Superior temporal gyrus (tissue), 1 donor: ENCODE measurements around the gene TMEFF1.
"Not testable (repeated sequence)": the region's sequence is repeated elsewhere in the genome, so short reads cannot be mapped to it uniquely, and the experiment has no call there.

Experiments used
- DNase-seq: peaks from one replicate; pipeline ENCODE4 v3.0.0-alpha.2; 2016; ENCODE audit errors: extremely low spot score

TMEFF1 gene, protein sequence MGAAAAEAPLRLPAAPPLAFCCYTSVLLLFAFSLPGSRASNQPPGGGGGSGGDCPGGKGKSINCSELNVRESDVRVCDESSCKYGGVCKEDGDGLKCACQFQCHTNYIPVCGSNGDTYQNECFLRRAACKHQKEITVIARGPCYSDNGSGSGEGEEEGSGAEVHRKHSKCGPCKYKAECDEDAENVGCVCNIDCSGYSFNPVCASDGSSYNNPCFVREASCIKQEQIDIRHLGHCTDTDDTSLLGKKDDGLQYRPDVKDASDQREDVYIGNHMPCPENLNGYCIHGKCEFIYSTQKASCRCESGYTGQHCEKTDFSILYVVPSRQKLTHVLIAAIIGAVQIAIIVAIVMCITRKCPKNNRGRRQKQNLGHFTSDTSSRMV

DNA sequence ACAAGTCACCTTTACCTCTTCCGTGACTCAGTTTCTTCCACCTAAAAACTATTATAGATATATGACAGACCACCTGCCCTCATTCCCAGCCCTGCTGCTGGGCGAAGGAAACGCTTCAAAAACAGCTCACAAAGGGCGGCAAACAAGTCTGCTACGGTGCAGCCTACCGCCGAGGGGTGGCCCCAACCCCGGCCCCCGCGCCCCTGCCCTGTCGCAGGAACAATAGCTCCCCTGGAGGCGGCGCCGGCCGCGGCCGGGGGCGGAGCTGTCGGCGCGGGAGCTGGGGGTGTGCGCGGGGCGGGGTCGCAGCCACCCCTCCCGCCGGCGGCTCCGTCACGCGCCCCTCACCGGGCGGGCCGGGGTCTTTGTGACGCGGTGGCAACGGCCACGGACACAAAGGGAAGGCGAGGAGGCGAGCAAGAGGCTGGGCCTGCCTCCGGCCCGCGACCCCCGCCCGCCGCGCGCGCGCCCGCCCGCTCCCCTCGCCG is at the start of gene TMEFF1:
TSS of gene TMEFF1 (plus strand) at position 362 of the 488 bp plus-strand sequence. CDS start 396 bp downstream, outside the sequence.
- peak; percentile 61 for DNase-seq

DNA sequence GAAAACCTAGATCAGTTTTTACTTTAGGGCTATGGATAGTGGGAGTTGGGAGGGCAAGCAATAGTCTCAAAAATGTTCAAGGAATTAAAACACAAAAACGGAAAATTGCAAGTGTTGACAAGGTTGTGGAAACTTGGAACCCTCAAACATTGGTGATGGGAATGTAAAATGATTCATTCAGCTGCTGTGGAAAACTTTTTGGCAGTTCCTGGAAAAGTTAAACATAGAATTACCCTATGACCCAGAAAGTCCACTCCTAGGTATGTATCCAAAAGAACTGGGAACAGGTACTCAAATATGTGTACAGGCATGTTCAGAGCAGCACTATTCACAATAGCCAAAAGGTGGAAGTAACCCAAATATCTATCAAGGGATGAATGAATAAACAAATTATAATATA is 47.2 kb upstream of the TMEFF1 start:
- no peak for DNase-seq

DNA sequence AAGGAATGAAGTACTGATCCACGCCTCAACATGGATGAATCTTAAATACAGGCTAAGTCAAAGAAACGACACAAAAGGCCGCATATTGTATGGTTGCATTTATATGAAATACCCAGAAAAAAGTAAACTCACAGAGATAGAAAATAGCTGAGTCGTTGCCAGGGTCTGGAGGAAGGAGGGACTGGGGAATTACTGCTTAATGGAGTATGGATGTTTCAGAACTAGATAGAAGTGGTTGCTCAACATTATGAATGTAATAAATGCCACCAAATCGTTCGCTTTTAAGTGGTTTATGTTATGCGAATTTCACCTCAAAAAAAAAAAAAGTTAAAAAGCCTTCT is 46.8 kb upstream of the TMEFF1 start:
- no peak for DNase-seq

DNA sequence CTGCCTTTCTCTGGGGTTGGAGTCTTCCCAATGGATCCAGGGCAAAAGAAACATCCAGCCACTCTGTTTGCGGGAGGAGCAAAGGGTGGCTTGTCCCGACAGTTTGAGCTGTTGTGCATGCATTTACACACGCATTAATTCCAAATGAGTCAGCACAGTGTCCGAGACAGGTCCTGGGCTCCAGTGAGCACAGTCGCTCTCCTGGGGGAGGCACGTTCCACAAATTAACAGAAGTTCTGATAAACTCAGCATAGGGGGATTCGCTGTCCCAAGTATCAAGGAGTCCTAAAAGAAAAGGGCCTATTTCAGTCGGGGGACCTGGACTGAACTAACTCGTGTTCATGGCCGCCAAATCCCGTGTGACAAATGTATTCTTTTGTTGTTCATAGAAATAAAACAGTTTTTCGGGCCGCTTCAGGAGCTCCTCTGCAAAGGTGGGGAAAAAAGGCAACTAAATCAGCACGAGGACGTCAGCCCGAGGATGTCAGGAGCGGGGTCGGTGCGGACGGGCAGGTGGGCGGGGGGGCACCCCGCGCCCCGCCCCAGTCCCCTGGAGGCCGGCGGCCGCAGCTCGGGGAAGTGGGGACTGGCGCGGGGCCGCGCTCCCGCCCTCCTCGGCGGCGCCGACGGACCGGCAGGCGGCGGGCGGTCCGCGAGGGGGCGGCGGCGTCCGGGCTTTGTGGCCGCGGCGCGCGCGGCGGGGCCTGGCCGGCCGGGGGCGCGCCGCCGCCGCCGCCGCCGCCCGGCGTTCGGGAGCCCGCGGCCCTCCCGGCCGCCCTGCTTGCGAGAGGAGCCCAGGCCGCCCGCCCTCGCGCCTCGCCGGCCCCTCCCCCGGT is 46.2 kb upstream of the TMEFF1 start, which contains the start of gene MSANTD3:
TSS of gene MSANTD3 (plus strand) at position 614 of the 836 bp plus-strand sequence. CDS start 14,796 bp downstream, outside the sequence.
- no peak for DNase-seq

DNA sequence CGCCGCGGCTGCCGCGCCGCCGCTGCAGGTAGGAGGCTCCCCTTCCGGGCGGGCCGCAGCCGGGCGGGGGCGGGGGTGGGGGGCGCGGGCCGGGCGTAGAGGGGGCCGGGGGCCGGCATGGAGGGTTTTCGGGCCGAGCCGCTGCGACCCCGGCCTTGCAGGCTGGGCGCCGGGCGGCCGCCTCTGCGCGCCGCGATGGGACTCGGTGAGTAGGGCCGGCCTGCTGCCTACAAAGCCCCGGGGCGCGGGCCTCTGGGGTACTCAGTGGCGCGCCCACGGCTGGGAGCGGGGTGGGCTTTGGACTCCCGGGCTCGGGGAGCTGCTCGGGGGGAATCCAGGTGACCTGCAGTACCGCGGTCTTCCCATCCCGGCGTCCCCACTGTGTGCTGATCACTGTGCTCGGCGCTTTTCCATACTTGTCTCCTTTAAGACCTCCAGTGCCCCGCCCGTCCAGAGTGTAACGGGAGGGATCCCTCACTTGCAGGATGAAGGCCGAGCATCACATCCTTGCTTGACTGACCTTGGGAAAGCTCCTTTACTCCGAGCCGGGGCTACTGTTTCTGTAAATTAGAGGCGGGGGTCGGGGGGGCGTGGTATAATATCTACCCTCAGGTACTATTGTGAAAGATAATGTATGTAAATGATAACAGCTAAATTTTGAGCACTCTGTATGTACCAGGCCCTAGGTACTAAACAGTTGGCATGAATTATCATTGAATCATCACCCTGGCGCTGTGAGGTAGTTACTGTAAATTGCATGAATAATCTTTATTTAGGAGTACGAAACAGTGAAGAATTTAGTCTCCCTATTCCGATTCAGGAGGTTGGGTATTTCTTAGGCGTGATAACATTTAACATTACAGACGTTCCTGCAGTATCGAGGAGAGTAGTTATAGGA is 45.3 kb upstream of the TMEFF1 start:
- DNase-seq: peak; percentile 61

DNA sequence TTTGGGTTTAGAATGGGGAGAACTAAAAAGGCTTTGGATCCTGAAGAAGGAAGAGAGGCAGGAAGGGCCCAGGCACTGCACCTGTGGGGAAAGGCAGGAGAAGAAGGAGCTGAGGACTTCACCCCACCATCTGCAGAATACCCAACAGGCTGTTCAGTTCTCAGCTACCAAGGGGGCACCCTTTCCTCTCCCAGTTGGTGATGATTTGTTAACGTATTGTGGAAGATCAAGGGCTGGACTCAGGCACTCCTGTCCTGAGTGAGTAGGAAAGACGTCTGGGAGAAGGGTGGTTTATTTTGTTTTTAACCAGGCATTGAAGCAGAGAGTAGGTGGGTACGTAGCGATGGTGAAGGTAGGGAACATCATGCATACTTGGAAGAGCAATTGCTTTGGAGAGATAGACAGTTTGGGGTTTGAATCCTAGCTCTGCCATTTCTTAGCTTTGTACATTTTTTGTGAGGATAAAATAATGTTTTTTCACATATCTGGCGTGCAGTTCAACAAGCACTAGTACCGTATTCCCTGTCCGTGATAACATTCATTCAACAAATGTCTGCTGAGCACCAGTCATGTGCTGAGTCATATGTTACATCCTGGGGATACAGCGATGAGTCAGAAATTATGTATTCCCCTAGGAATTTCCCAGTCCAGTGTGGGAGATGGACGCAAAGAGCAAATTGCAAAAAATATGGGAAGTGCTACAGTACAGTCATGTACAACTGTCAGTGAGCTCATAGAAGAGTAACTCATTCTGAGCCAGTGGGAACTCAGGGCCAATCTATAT is 43.9 kb upstream of the TMEFF1 start:
- DNase-seq: peak; percentile 77

DNA sequence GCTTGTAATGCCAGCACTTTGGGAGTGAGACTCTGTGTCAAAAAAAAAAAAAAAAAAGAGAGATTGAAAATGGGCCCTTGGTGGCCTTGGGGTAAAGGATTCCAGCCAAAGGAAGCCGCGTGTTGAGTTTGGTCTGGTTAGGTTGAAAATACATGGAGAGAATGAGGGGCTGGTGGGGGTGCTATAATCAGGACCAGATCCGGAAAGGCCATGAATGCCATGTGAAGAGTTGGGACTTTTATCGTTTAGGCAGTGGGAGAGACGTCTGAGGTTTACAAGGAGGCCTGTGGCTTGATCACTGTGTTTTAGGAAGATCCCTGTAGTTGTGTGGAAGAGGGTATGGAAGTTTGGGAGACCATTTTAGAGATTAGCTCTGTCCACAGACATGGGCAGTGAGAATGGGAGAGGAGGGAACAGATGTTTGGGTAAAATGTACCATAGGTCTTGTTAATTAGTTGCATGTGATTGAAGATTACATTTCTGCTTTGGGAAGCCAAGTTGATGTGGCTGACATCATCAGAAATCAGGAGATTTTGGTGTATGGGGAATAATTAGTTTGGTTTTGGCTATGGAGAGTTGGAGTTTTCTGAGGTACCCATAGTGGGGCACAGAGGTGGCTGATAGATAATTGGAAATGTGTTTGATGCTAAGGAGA is 42.5 kb upstream of the TMEFF1 start:
- DNase-seq: no peak

DNA sequence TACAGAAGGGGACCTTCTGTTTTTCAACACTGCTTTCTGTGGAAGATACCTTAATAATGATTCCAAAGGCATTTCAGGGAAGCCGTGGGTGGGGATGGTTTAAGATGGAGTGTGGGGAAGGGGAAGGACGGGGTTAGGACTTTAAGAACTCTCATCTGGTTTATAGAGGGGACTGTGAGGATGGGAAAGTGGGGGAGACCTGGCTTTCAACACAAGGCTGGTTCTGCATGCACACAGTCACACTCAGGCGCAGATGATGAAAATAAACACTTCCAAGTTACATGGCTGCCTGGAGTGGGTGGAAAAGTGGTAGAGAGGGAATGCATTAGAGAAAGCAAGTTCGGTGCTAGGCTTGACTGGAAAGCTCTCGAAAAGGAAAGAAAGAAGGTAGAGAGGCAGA is 41.1 kb upstream of the TMEFF1 start:
- no peak for DNase-seq

DNA sequence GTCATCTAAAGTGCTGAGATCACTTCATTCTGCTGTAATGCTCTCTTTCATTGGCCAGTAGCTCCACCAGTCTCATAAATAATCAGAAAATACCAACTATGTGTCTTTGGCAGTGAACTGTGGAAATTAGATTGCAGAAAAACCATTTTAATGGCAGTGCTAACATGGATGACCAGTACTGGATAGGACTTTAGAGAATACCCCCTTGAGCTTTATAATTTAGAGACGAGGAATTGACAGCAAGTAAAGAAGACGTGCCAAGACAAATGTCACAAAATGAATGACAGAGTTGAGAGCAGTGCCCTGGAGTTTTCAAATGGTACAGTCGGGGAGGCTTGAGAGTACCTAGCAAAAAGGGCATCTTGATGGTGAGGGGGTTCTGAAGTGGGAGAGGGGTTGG is 40.2 kb upstream of the TMEFF1 start:
- no peak for DNase-seq

DNA sequence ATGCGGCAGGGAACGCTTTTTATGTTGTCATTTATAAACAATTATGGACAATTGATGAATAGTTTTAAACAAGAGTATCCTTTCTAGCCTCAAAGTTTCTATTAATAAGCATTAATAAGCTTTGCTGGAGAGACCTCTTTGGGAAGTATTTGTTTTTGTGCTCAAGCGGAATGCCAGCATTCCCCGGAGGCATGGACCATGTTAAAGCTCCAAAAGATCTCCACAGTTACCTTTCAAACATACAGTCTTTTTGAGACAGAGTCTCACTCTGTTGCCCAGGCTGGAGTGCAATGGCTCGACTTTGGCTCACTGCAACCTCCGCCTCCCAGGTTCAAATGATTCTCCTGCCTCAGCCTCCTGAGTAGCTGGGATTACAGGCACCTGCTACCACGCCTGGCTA is 36.4 kb upstream of the TMEFF1 start:
- no peak for DNase-seq

DNA sequence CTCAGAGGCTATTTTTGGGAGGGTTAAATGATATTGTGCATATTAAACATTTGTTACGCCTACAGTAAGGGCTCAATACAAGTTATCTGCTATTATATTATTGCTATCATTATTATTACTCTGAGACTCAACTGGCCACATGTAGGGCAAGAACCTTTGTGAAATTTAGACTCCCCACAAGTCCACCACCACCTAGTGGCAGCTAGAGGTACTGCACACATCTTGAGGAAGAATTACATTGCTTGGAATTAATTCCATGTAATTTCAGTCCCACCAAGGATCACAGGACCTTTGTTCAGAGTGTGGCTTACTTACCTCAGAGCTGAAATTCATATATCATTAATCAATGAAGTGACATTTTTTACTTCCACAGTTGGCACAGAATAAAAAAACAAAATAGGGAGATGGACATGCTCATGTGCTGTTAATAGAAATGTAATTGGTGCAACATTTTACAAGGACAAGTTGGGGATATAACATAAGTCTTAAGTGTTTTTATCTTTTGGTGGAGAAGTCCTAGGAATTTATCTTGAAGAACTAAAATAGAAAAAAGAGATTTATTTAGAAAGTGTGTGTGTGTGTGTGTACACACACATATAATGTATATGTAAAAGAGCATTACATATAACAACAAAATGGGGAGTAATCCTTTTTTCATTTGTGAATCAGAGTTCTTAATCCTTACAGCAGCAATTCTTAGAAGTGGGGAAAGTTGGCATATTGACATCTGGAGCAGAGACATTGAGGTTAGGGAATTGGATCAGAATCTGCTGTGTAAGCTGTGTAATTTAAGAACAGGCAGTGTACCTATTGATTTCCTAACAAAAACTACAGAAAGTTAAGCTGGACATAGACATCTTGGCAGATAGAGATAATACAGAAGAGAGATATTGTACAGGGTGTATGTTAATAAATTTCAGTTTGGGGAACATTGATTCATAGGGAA is 34.8 kb upstream of the TMEFF1 start:
- peak; percentile 91 for DNase-seq

DNA sequence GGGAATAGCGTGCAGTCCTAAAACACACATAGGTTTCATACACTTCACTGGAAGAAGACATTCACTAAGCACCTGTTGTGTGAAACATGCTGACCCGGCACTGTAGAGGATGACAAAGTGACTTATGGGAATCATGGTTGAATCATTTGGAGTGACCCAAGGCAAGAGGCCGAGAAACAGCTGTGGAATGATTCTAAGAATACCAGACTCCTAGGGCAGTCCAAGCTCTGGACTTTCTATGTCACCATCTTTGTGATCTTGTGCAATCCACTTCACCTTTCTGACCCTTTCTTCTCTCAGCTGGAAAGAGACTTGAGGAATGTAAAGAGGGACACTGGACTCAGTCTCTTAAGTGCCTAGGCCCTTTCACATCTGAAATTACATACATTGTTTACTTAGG is 32.9 kb upstream of the TMEFF1 start:
- no peak for DNase-seq

DNA sequence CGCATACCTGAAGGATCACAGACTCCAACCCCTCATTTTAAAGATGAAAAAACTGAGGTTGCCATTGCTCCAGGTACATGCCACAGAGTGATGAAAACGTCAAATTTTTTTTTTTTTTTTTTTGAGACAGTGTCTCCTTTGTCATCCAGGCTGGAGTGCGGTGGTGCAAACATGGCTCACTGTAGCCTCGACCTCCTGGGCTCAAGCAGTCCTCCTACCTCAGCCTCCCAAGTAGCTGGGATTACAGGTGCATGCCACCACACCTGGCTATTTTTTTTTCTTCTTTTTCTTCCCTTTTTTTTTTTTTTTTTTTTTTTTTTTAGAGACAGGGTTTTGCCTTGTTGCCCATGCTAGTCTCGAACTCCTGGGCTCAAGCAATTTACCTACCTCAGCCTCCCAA is 32.5 kb upstream of the TMEFF1 start:
- not testable (repeated sequence) for DNase-seq

DNA sequence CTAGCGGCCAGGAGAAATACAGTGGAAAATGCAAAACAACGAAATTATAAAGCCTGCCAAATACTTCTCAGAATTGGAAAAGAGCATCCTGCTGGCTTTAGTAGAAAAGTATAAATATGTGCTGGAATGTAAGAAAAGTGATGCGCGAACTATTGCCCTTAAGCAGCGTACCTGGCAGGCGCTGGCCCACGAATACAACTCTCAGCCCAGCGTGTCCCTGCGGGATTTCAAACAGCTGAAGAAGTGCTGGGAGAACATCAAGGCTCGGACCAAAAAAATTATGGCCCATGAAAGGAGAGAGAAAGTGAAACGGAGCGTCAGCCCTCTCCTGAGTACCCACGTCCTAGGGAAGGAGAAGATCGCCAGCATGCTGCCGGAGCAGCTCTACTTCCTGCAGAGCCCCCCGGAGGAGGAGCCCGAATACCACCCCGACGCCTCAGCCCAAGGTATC is 31.0 kb upstream of the TMEFF1 start:
- no peak for DNase-seq

DNA sequence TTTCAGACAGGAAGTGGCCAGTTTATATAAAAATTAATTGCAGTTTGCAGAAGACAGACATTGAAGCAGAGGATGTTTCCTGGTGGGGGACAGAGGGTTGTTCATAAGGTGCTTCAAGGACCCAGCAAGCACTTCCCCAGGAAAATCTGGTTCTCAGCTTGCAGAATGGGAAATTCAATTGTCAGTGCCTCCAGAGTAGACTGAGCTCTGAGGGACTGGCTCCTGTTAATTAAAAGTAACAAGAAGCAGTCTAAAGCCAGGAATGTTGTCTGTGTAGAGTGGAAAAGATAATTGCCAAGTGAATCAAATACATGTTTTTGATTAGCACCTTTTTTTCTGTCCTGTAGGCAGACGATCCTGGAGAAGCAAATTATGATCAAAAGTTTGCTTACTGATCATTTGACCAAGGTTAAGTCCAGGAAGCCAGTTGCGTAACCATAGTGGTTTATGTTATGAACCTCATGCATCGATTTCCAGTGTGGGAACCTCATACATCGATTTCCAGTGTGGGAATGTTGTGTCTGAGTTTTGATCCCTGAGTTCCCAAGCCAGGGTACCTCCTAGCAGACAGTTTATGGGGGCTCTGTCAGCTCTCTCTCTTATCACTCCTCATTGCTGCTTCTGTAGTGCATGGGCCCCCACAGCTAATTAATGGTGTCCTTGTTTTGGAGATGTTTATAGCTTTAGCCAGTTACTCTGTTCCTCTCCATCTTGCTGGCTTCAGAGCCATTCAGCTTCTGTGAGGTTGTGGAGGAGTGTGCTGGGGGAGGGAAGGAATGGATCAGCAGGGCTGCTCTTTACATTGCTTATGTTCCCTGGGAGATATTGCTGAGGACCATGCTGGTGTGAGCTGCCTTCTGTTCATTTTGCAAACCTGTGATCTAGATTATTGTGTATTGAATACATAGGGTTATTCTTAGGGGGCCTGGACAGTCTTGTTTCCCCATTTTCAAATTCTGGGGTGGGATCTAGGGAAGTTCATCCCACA is 28.9 kb upstream of the TMEFF1 start:
- no peak for DNase-seq

DNA sequence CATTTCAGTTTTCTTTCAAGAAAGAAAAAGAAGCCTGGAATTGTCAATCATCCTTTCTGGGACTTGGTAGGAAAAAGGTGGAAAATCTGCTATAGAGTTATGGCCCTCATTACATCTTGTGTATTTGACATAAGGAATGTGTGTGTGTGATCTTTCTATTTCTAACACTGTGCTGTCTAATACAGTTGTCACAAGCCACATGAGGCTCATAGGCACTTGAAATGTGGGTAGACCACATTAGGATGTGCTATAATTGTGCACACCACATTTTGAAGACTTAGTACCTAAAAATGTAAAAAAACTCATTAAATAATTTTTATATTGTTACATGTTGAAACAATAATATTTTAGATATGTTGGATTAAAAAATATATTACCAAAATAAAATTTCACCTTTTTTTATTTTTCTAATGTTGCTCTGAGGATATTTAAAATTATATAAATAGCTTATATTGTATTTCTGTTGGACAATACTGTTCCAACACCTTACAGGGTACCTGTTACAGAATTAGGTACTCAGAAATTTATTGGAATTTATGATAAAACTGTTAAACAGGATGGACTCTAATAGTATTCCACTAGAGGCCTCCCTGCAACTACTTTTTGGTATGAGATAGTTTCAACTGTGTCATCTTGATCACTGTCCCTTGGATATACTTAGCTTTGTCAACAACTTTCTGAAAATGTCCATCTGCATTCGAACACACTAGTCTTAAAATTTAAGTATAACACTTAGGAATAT is 27.6 kb upstream of the TMEFF1 start:
- DNase-seq: peak; percentile 77

DNA sequence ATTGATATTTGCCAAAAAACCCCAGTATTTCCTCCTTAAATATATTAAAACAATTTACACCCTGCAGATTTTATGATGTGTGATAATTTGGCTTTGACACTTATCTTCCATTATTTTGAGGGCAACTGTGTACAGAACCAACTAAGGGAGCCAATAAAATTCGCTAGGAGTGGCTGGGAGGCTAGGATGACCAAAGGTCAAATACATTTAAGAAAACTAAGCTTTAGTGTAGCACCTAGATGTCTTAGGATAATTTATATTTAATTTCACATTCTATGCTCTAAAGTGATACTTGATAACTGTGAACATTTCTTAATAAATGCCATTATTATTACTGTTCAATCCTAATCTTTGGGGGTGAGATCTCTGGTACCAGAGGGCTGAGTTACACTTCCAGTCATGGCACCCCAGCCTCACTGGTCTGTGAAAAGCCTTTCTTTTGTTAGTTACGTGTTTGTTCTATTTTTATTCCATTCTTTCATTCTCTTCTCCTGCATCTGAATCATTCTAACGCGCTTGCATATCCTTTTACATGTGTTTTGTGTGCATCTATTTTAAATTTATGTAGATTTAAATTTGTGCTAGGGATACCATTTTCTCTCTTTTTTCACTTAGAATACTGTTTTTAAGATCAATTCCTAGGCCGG is 26.9 kb upstream of the TMEFF1 start:
- DNase-seq: no peak
